Urothelium cell line (cell line): ENCODE results near the gene TCF12.
A peak's percentile ranks its signal among the peaks of the same experiment; 100 is the strongest.

Experiments
- DNase-seq: peaks from one replicate; pipeline ENCODE4 v3.0.0; 2011; ENCODE audit warnings: low spot score, mixed read lengths
- FAIRE-seq: peaks from 2 replicates; lab custom pipeline; 2011; peaks lifted over from hg19 to GRCh38; lab: Jason Lieb, UNC

The TCF12 gene

GRCh38 chr15:57015360-57015759 is 96.9 kb downstream of the TCF12 start:
- DNase-seq (no peak), FAIRE-seq (no peak)

- no peak for FAIRE-seq
- DNase-seq, result no peak
These were observed 97.5 kb downstream of the TCF12 start for GRCh38 chr15:57015897-57016296.

- no peak for FAIRE-seq
- DNase-seq, result no peak
These were observed 98.6 kb downstream of the TCF12 start for GRCh38 chr15:57017024-57017423.

- no peak for DNase-seq
- FAIRE-seq, result no peak
These were observed 99.7 kb downstream of the TCF12 start for GRCh38 chr15:57018151-57018550.

- DNase-seq (no peak), FAIRE-seq (no peak)
These were observed 101.2 kb downstream of the TCF12 start for GRCh38 chr15:57019496-57020160.

- DNase-seq (no peak), FAIRE-seq (peak; percentile 20)
These were observed 107.0 kb downstream of the TCF12 start for GRCh38 chr15:57025264-57025926.

GRCh38 chr15:57026016-57026592 is 107.7 kb downstream of the TCF12 start:
- no peak for DNase-seq
- FAIRE-seq, result no peak

GRCh38 chr15:57027596-57027995 is 109.2 kb downstream of the TCF12 start:
- FAIRE-seq (peak; percentile 40), DNase-seq (no peak)

- DNase-seq, result no peak
- FAIRE-seq, result no peak
These were observed 109.7 kb downstream of the TCF12 start for GRCh38 chr15:57028176-57028575.

GRCh38 chr15:57030011-57030410 is 111.6 kb downstream of the TCF12 start:
- FAIRE-seq, result no peak

GRCh38 chr15:57031082-57031481 is 112.6 kb downstream of the TCF12 start:
- DNase-seq (no peak), FAIRE-seq (no peak)

More at GRCh38 chr15:57030011-57030410, 111.6 kb downstream of the TCF12 start:
- no peak for DNase-seq

GRCh38 chr15:57031605-57032004 is 113.2 kb downstream of the TCF12 start:
- DNase-seq, result no peak
- no peak for FAIRE-seq

- DNase-seq, result no peak
- no peak for FAIRE-seq
These were observed 113.9 kb downstream of the TCF12 start for GRCh38 chr15:57032338-57032737.

- no peak for DNase-seq
- no peak for FAIRE-seq
These were observed 115.4 kb downstream of the TCF12 start for GRCh38 chr15:57033715-57034439.

GRCh38 chr15:57034613-57035012 is 116.2 kb downstream of the TCF12 start:
- DNase-seq (no peak), FAIRE-seq (no peak)

- no peak for DNase-seq
- no peak for FAIRE-seq
These were observed 117.2 kb downstream of the TCF12 start for GRCh38 chr15:57035664-57036063.

- FAIRE-seq, result no peak
These were observed 117.9 kb downstream of the TCF12 start for GRCh38 chr15:57036352-57036751.

GRCh38 chr15:57037548-57037947 is 119.1 kb downstream of the TCF12 start:
- DNase-seq (no peak), FAIRE-seq (no peak)

More at GRCh38 chr15:57036352-57036751, 117.9 kb downstream of the TCF12 start:
- DNase-seq, result no peak

- DNase-seq (no peak), FAIRE-seq (no peak)
These were observed 119.6 kb downstream of the TCF12 start for GRCh38 chr15:57038040-57038439.

GRCh38 chr15:57038496-57038895 is 120.1 kb downstream of the TCF12 start:
- DNase-seq, result no peak
- FAIRE-seq, result no peak

GRCh38 chr15:57041416-57041815 is 123.0 kb downstream of the TCF12 start:
- no peak for DNase-seq
- no peak for FAIRE-seq
